HG03095 (cell line): Measurements from ENCODE around the gene SDR42E2.

Experiments
- ATAC-seq: cut with Tn5 transposase; IDR thresholded peaks from one replicate; pipeline ENCODE4 v1.9.1; 2021; ENCODE audit warnings: moderate library complexity; ENCODE audit not compliant: unreplicated experiment

SDR42E2 gene

DNA sequence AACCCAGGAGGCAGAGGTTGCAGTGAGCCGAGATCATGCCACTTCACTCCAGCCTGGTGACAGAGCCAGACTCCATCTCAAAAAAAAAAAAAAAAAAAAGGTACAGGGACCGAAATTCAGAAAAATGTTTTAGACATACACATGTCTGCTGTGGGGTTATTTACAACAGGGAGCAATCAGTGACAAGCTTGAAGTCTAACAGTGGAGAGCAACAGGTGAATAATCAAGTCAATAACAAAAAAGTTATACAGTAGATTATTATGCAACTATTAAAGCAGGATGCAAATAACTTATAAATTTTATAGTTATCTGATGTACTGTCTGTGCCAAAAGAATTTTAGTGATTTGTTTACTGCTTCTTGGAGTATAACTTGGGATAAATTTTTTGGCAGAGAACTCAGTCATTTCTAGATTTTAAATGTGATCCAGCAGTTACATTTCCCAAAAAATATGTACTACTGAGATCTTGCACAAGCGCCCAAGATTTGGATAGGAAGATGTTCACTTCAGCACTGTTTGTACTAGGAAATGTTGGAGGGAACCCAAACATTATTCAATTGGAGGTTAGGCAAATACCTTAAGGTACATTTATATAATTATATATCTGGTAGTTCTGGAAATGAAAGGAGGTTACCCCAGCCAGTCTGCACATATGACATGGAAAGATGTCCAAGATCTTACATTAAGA is 77.9 kb downstream of the SDR42E2 start:
- no peak for ATAC-seq
